SH-SY5Y (cell line): Measurements from ENCODE around the gene HLA-DPB1.

Experiments used
- GATA2 ChIP-seq: IDR thresholded peaks from 2 replicates; pipeline ENCODE4 v1.6.1; 2011; ENCODE audit warnings: mild to moderate bottlenecking, low read depth, low read length
- GATA3 ChIP-seq: IDR thresholded peaks from 2 replicates; pipeline ENCODE4 v1.6.1; 2011; ENCODE audit warnings: low read depth, mild to moderate bottlenecking, low read length, moderate library complexity

DNA sequence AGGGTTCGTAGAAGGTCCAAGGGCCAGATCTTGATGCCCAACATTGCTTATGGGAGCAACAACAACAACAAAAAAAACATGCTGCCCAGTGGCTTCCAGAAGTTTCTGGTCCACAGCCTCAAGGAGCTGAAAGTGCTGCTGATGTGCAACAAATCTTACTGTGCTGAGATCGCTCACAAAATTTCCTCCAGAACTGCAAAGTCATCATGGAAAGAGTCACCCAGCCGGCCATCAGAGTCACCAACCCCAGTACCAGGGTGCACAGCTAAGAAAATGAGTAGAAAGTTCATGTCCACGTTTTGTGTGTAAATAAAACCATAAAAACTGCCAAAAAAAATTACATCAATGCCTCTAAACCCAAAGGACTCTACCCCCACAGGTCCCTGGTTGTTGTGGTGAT lies 3.8 kb downstream of the HLA-DPB1 start:
- TF ChIP-seq GATA2 (no peak), GATA3 (no peak)
